ENCODE measurements around the gene POLR1E. TPM values are rescaled to one million over a fixed set of nuclear protein-coding genes. Genes with fewer than 3 reads are reported as not detected.

POLR1E gene
- total RNA-seq, 6 experiments from 2014 or later: 11.7 to 18.1 (median 14.4) TPM

- H3K27me3 ChIP-seq: no peaks in the 10 kb centered on the region
- no peak for TF ChIP-seq POLR2A (IDR thresholded peaks at IDR 0.05)
- no peak for TF ChIP-seq CTCF (IDR thresholded peaks at IDR 0.05)
- H3K4me1 ChIP-seq: peaks cover 0 to 10% (median 2%) of the 10 kb centered on the region in 4 donors
- H3K4me3 ChIP-seq: no peak overlapping the region
- WGBS (ENCODE audit: insufficient coverage, low coverage, low lambda C conversion rate, missing lambda C conversion rate): 92% methylated on average over 3 of the region's 3 CpGs
- no peak for ATAC-seq
- intact Hi-C loops (cut with DNase I): no loop called here
- no peak overlapping the region for H3K27ac ChIP-seq
- no peaks in the 10 kb centered on the region for H3K9me3 ChIP-seq
- no peaks in the 10 kb centered on the region for H3K36me3 ChIP-seq
- no peak for DNase-seq
Observed at GRCh38 chr9:37480759-37481158, 5.0 kb upstream of the POLR1E start.

- Histone ChIP-seq H3K36me3 (peaks cover 0 to 22% (median 11%) of the 10 kb centered on the region in 4 donors), H3K4me3 (peak overlapping the region; percentile 71 to 91 (median 80)), H3K4me1 (peaks cover 0 to 33% (median 12%) of the 10 kb centered on the region in 4 donors), H3K27me3 (no peaks in the 10 kb centered on the region), H3K9me3 (no peaks in the 10 kb centered on the region), H3K27ac (peak overlapping the region; percentile 2 to 79 (median 57))
- no peak for DNase-seq
- no peak for TF ChIP-seq POLR2A (IDR thresholded peaks at IDR 0.05)
- no peak for TF ChIP-seq CTCF (IDR thresholded peaks at IDR 0.05)
- intact Hi-C loops (cut with DNase I): no loop called here
- no peak for ATAC-seq
- 2% methylated on average over 7 of the region's 7 CpGs for WGBS (ENCODE audit: insufficient coverage, low coverage, low lambda C conversion rate, missing lambda C conversion rate)
Observed at GRCh38 chr9:37486256-37486615, 488 bp downstream of the POLR1E start.

- Histone ChIP-seq H3K36me3 (peaks cover 0 to 23% (median 11%) of the 10 kb centered on the region in 4 donors), H3K27me3 (no peaks in the 10 kb centered on the region), H3K4me3 (peak overlapping the region; percentile 71 to 91 (median 80)), H3K4me1 (peaks cover 0 to 40% (median 12%) of the 10 kb centered on the region in 4 donors), H3K27ac (peak overlapping the region in 2 of 3 donors; percentile 57 to 79), H3K9me3 (no peaks in the 10 kb centered on the region)
- ATAC-seq (peak; percentile 52 to 67 (median 60)), DNase-seq (peak in 1 of 3 donors; percentile 82)
- TF ChIP-seq POLR2A (IDR thresholded peaks at IDR 0.05) (peak; percentile 65), CTCF (IDR thresholded peaks at IDR 0.05) (no peak)
- intact Hi-C loops (cut with DNase I): no loop called here
- WGBS (ENCODE audit: insufficient coverage, low coverage, low lambda C conversion rate, missing lambda C conversion rate): 4% methylated on average over 7 of the region's 7 CpGs
Observed at GRCh38 chr9:37486616-37487548, 1.1 kb downstream of the POLR1E start.

GRCh38 chr9:37491939-37492338 lies 6.2 kb downstream of the POLR1E start:
- no peak for TF ChIP-seq POLR2A (IDR thresholded peaks at IDR 0.05)
- TF ChIP-seq CTCF (IDR thresholded peaks at IDR 0.05): no peak
- H3K4me3 ChIP-seq: no peak overlapping the region
- intact Hi-C loops (cut with DNase I): no loop called here
- DNase-seq (no peak), ATAC-seq (peak; percentile 67 to 84 (median 76))
- H3K36me3 ChIP-seq: peaks cover 20 to 72% (median 43%) of the 10 kb centered on the region in 4 donors
- no peaks in the 10 kb centered on the region for H3K9me3 ChIP-seq
- peak overlapping the region in 1 of 3 donors; percentile 1 for H3K27ac ChIP-seq
- WGBS (ENCODE audit: insufficient coverage, low coverage, low lambda C conversion rate, missing lambda C conversion rate): 38% methylated on average over 1 of the region's 1 CpG
- H3K4me1 ChIP-seq: peaks cover 0 to 32% (median 7%) of the 10 kb centered on the region in 4 donors
- no peaks in the 10 kb centered on the region for H3K27me3 ChIP-seq
